Measurements from ENCODE around the gene BARHL1. TPM values are rescaled to one million over a fixed set of nuclear protein-coding genes. Genes with fewer than 3 reads are reported as not detected.

The BARHL1 gene
- total RNA-seq, 1 donor from 2014 or later: not detected

DNA sequence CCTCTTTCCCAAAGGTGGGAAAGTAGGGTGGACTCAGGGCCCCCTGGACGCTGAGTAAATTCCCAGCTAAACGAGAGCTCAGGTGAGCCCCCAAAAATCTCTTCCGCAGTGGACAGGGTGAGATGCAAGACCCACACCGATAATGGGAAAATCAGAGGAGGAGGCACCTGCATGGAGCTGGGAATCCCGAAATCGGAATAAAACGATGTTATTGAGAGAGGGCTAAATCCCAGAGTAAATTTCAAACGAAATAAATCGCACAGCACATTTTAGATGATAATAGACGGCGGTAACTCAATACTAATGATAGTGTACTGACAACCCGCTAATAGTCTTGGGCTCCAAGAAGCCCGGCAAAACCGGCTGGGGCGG lies 3.0 kb upstream of the BARHL1 start:
- Histone ChIP-seq H3K9me3 (ENCODE audit: insufficient read depth, low read depth, low read length) (peaks cover under 1% of the 10 kb centered on the region), H3K9ac (ENCODE audit: low read length) (no peak overlapping the region), H3K4me3 (ENCODE audit: insufficient read depth, low read depth, low read length) (no peak overlapping the region), H3K36me3 (ENCODE audit: insufficient read depth, low read length) (no peaks in the 10 kb centered on the region), H3K79me2 (ENCODE audit: insufficient read depth, low read length) (no peaks in the 10 kb centered on the region), H4K20me1 (ENCODE audit: insufficient read depth, low read length) (peaks cover 46% of the 10 kb centered on the region), H2AFZ (ENCODE audit: low read depth, low read length) (no peak overlapping the region), H3K4me1 (ENCODE audit: insufficient read depth, low read length) (no peaks in the 10 kb centered on the region), H3K27ac (ENCODE audit: low read depth, low read length) (no peak overlapping the region), H3K27me3 (ENCODE audit: insufficient read depth, low read length) (peaks cover 78% of the 10 kb centered on the region), H3K4me2 (ENCODE audit: low read length) (no peak overlapping the region)
- DNase-seq (ENCODE audit: low read depth) (no peak), FAIRE-seq (no peak)
- peaks cover 12% of the 10 kb centered on the region for H3K9me3 Mint-ChIP-seq (ENCODE audit: unreplicated experiment)
- no peak overlapping the region for H3K27ac Mint-ChIP-seq (ENCODE audit: unreplicated experiment)
- H3K4me1 Mint-ChIP-seq (ENCODE audit: low read depth, unreplicated experiment): peaks cover 9% of the 10 kb centered on the region
- peaks cover 74% of the 10 kb centered on the region for H3K27me3 Mint-ChIP-seq (ENCODE audit: low read depth, unreplicated experiment)
- TF ChIP-seq, protein P1, sequence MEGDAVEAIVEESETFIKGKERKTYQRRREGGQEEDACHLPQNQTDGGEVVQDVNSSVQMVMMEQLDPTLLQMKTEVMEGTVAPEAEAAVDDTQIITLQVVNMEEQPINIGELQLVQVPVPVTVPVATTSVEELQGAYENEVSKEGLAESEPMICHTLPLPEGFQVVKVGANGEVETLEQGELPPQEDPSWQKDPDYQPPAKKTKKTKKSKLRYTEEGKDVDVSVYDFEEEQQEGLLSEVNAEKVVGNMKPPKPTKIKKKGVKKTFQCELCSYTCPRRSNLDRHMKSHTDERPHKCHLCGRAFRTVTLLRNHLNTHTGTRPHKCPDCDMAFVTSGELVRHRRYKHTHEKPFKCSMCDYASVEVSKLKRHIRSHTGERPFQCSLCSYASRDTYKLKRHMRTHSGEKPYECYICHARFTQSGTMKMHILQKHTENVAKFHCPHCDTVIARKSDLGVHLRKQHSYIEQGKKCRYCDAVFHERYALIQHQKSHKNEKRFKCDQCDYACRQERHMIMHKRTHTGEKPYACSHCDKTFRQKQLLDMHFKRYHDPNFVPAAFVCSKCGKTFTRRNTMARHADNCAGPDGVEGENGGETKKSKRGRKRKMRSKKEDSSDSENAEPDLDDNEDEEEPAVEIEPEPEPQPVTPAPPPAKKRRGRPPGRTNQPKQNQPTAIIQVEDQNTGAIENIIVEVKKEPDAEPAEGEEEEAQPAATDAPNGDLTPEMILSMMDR (IDR thresholded peaks at IDR 0.05; ENCODE audit: insufficient read depth, low read depth, low read length): no peak
- no peak for TF ChIP-seq EZH2 (IDR thresholded peaks at IDR 0.05; ENCODE audit: insufficient read depth, low read length)
- H3K4me3 Mint-ChIP-seq (ENCODE audit: unreplicated experiment): no peak overlapping the region
- peaks cover 2% of the 10 kb centered on the region for H3K36me3 Mint-ChIP-seq (ENCODE audit: low read depth, unreplicated experiment)

DNA sequence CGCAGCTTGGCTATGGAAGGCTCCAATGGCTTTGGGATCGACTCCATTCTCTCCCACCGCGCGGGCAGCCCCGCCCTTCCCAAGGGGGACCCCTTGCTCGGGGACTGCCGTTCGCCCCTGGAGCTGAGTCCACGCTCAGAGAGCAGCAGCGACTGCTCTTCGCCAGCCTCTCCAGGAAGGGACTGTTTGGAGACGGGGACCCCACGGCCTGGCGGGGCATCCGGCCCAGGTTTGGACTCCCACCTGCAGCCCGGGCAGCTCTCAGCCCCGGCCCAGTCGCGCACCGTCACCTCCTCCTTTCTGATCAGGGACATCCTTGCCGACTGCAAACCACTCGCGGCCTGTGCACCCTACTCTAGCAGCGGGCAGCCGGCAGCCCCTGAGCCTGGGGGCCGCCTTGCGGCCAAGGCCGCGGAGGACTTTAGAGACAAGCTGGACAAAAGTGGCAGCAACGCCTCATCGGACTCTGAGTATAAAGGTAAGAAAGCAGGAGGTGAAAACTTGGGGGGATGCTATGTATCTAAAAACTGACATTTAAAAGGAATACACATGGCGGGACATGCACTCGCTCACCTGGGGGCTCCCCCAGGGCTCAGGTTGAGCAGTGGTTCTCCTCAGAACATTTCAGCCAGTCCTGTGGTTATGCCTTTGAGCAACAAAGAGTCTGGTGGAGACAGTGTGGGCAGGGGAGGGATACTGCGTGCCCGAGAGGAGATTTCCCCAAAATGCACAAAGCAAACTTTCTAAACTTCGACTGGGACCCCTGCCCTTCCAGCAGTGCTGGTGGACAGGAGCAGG lies 579 bp downstream of the BARHL1 start:
- peaks cover 9% of the 10 kb centered on the region for H3K9me3 ChIP-seq (ENCODE audit: insufficient read depth, low read depth, low read length)
- no peak overlapping the region for H3K9ac ChIP-seq (ENCODE audit: low read length)
- H3K79me2 ChIP-seq (ENCODE audit: insufficient read depth, low read length): no peaks in the 10 kb centered on the region
- peaks cover 65% of the 10 kb centered on the region for H3K27me3 Mint-ChIP-seq (ENCODE audit: low read depth, unreplicated experiment)
- peaks cover 23% of the 10 kb centered on the region for H3K4me1 Mint-ChIP-seq (ENCODE audit: low read depth, unreplicated experiment)
- H3K4me3 ChIP-seq (ENCODE audit: insufficient read depth, low read depth, low read length): no peak overlapping the region
- H4K20me1 ChIP-seq (ENCODE audit: insufficient read depth, low read length): peaks cover 61% of the 10 kb centered on the region
- peaks cover 95% of the 10 kb centered on the region for H3K27me3 ChIP-seq (ENCODE audit: insufficient read depth, low read length)
- H3K27ac ChIP-seq (ENCODE audit: low read depth, low read length): no peak overlapping the region
- H3K4me1 ChIP-seq (ENCODE audit: insufficient read depth, low read length): peaks cover 6% of the 10 kb centered on the region
- H3K4me3 Mint-ChIP-seq (ENCODE audit: unreplicated experiment): no peak overlapping the region
- H3K4me2 ChIP-seq (ENCODE audit: low read length): no peak overlapping the region
- no peak overlapping the region for H2AFZ ChIP-seq (ENCODE audit: low read depth, low read length)
- peaks cover 19% of the 10 kb centered on the region for H3K9me3 Mint-ChIP-seq (ENCODE audit: unreplicated experiment)
- peaks cover 2% of the 10 kb centered on the region for H3K36me3 Mint-ChIP-seq (ENCODE audit: low read depth, unreplicated experiment)
- no peak for FAIRE-seq
- H3K27ac Mint-ChIP-seq (ENCODE audit: unreplicated experiment): no peak overlapping the region
- no peaks in the 10 kb centered on the region for H3K36me3 ChIP-seq (ENCODE audit: insufficient read depth, low read length)
- no peak for DNase-seq (ENCODE audit: low read depth)
- TF ChIP-seq EZH2 (IDR thresholded peaks at IDR 0.05; ENCODE audit: insufficient read depth, low read length): peak; percentile 81
- TF ChIP-seq, protein P1 (IDR thresholded peaks at IDR 0.05; ENCODE audit: insufficient read depth, low read depth, low read length): no peak

Measured in astrocyte (in vitro differentiated cells and primary cell).